H9 (cell line): ENCODE measurements around the gene FAM193B. TPM values are rescaled to one million over a fixed set of nuclear protein-coding genes. Genes with fewer than 3 reads are reported as not detected.

Experiments used
- DNase-seq: peaks from one replicate; pipeline ENCODE4 v3.0.0-alpha.2; 2017
- H2AFZ ChIP-seq: one replicate; pipeline ENCODE4 v1.6.1; 2013; ENCODE audit warnings: mild to moderate bottlenecking, low read length, control low read depth, moderate library complexity
- H2AK5ac ChIP-seq: 2 replicates; pipeline ENCODE4 v1.6.1; 2013; ENCODE audit warnings: low read length, control low read depth, mixed read lengths; ENCODE audit not compliant: insufficient read length
- H2BK120ac ChIP-seq: one replicate; pipeline ENCODE4 v1.6.1; 2013; ENCODE audit warnings: low read depth, mild to moderate bottlenecking, low read length, control low read depth, inconsistent platforms; ENCODE audit not compliant: poor library complexity, severe bottlenecking
- H2BK12ac ChIP-seq: 2 replicates; pipeline ENCODE4 v1.6.1; 2013; ENCODE audit warnings: low read length, control low read depth, mixed read lengths, low read depth; ENCODE audit not compliant: insufficient read length
- H2BK15ac ChIP-seq: 2 replicates; pipeline ENCODE4 v1.6.1; 2013; ENCODE audit warnings: low read depth, low read length, control low read depth
- H2BK20ac ChIP-seq: one replicate; pipeline ENCODE4 v1.6.1; 2013; ENCODE audit warnings: low read depth, mild to moderate bottlenecking, low read length, control low read depth, inconsistent platforms; ENCODE audit not compliant: poor library complexity, severe bottlenecking
- H2BK5ac ChIP-seq: 2 replicates; pipeline ENCODE4 v1.6.1; 2013; ENCODE audit warnings: low read length, control low read depth, mixed read lengths; ENCODE audit not compliant: insufficient read length
- H3K14ac ChIP-seq: 2 replicates; pipeline ENCODE4 v1.6.1; 2013; ENCODE audit warnings: low read length, control low read depth; ENCODE audit not compliant: insufficient read depth
- H3K18ac ChIP-seq: 2 replicates; pipeline ENCODE4 v1.6.1; 2013; ENCODE audit warnings: low read depth, mild to moderate bottlenecking, mixed read lengths, low read length, control low read depth; ENCODE audit not compliant: insufficient read length
- H3K23ac ChIP-seq: 2 replicates; pipeline ENCODE4 v1.6.1; 2013; ENCODE audit warnings: low read length, control low read depth, mixed read lengths, low read depth; ENCODE audit not compliant: insufficient read length
- H3K23me2 ChIP-seq: 2 replicates; pipeline ENCODE4 v1.6.1; 2013; ENCODE audit warnings: low read depth, mild to moderate bottlenecking, mixed read lengths, low read length, control low read depth; ENCODE audit not compliant: insufficient read length, poor library complexity, severe bottlenecking
- H3K27ac ChIP-seq: 2 replicates; pipeline ENCODE4 v1.5.1; 2013; ENCODE audit warnings: low read length, control low read depth, mixed read lengths, low read depth; ENCODE audit not compliant: insufficient read length
- H3K27me3 ChIP-seq: 2 replicates; pipeline ENCODE4 v1.6.1; 2013; ENCODE audit warnings: low read length, control low read depth, inconsistent platforms; ENCODE audit not compliant: insufficient read depth
- H3K4ac ChIP-seq: 2 replicates; pipeline ENCODE4 v1.6.1; 2013; ENCODE audit warnings: low read depth, mild to moderate bottlenecking, control low read depth, inconsistent platforms, low read length, moderate library complexity
- H3K4me1 ChIP-seq: 2 replicates; pipeline ENCODE4 v1.6.1; 2013; ENCODE audit warnings: low read length, control low read depth, inconsistent platforms; ENCODE audit not compliant: insufficient read depth
- H3K4me2 ChIP-seq: 2 replicates; pipeline ENCODE4 v1.6.1; 2013; ENCODE audit warnings: low read length, control low read depth, mixed read lengths; ENCODE audit not compliant: insufficient read length, insufficient read depth
- H3K56ac ChIP-seq: 2 replicates; pipeline ENCODE4 v1.6.1; 2013; ENCODE audit warnings: low read depth, mild to moderate bottlenecking, mixed read lengths, low read length, control low read depth; ENCODE audit not compliant: insufficient read length
- H3K79me1 ChIP-seq: 2 replicates; pipeline ENCODE4 v1.6.1; 2013; ENCODE audit warnings: low read depth, mild to moderate bottlenecking, moderate library complexity, low read length, control low read depth, inconsistent platforms; ENCODE audit not compliant: insufficient read depth, poor library complexity, severe bottlenecking
- H3K79me2 ChIP-seq: 2 replicates; pipeline ENCODE4 v1.6.1; 2013; ENCODE audit warnings: low read length, control low read depth, inconsistent platforms; ENCODE audit not compliant: insufficient read depth
- H3K9ac ChIP-seq: 2 replicates; pipeline ENCODE4 v1.6.1; 2013; ENCODE audit warnings: low read length, control low read depth, mixed read lengths; ENCODE audit not compliant: insufficient read length; ENCODE audit errors: extremely low read depth
- H3K9me3 ChIP-seq: one replicate; pipeline ENCODE4 v1.6.1; 2013; ENCODE audit warnings: low read depth, low read length, inconsistent platforms; ENCODE audit not compliant: control insufficient read depth
- H3T11ph ChIP-seq: one replicate; pipeline ENCODE4 v1.6.1; 2013; ENCODE audit warnings: mild to moderate bottlenecking, low read length, control low read depth, inconsistent platforms
- H4K20me1 ChIP-seq: one replicate; pipeline ENCODE4 v1.6.1; 2013; ENCODE audit not compliant: control insufficient read depth, insufficient read length, insufficient read depth
- H4K5ac ChIP-seq: 2 replicates; pipeline ENCODE4 v1.6.1; 2013; ENCODE audit warnings: low read depth, mild to moderate bottlenecking, mixed read lengths, low read length, control low read depth; ENCODE audit not compliant: insufficient read length
- H4K8ac ChIP-seq: replicated peaks from 2 replicates; pipeline ENCODE4 v1.6.1; 2013; ENCODE audit warnings: low read length, control low read depth, mixed read lengths, low read depth; ENCODE audit not compliant: insufficient read length
- H4K91ac ChIP-seq: 2 replicates; pipeline ENCODE4 v1.6.1; 2013; ENCODE audit warnings: low read depth, mild to moderate bottlenecking, moderate library complexity, mixed read lengths, low read length, control low read depth; ENCODE audit not compliant: insufficient read length
- H3K27ac Mint-ChIP-seq, 3 experiments: 2 replicates in 2 of 3; 3 replicates in 1 of 3; pipeline ENCODE4 v1.8.0; 2020 to 2021; ENCODE audit warnings: mixed read lengths in 3 of 3, mild to moderate bottlenecking in 1 of 3, moderate library complexity in 1 of 3
- H3K27me3 Mint-ChIP-seq: 2 replicates; pipeline ENCODE4 v1.8.0; 2021; ENCODE audit warnings: low read depth, mild to moderate bottlenecking, moderate library complexity, mixed read lengths
- H3K36me3 Mint-ChIP-seq, 3 experiments: 2 replicates in 2 of 3; 3 replicates in 1 of 3; pipeline ENCODE4 v1.8.0; 2020 to 2021; ENCODE audit warnings: low read depth in 3 of 3, mixed read lengths in 3 of 3; ENCODE audit not compliant: insufficient read depth in 1 of 3
- H3K4me1 Mint-ChIP-seq, 2 experiments: 2 replicates each; pipeline ENCODE4 v1.8.0; 2020; ENCODE audit warnings: mixed read lengths in 2 of 2
- H3K4me3 Mint-ChIP-seq, 2 experiments: 2 replicates in 1 of 2; 3 replicates in 1 of 2; pipeline ENCODE4 v1.8.0; 2020 to 2021; ENCODE audit warnings: mild to moderate bottlenecking in 2 of 2, mixed read lengths in 2 of 2, moderate library complexity in 1 of 2
- H3K9me3 Mint-ChIP-seq, 2 experiments: 2 replicates in 1 of 2; 3 replicates in 1 of 2; pipeline ENCODE4 v1.8.0; 2020; ENCODE audit warnings: mild to moderate bottlenecking in 2 of 2, mixed read lengths in 2 of 2, moderate library complexity in 1 of 2
- WGBS: extraction: QIAGEN DNeasy Blood & Tissue Kit; methylation state at CpG from one replicate; pipeline ENCODE4 v1.1.7; 2013; ENCODE audit warnings: missing lambda C conversion rate, low lambda C conversion rate, mixed read lengths; ENCODE audit not compliant: insufficient read length; ENCODE audit errors: extremely low coverage; 5-methylcytosine and 5-hydroxymethylcytosine counted together
- total RNA-seq: library from RNA; stranded (reverse); gene quantifications from 2 replicates; pipeline ENCODE4 v1.2.1, GENCODE V29; 2021
- TF ChIP-seq, protein P1 (sequence below): fragments of 200-600 bp; sonication (generic); conservative IDR thresholded peaks from 3 replicates; pipeline ENCODE4 v1.8.0; 2021; ENCODE audit warnings: antibody characterized with exemption, mild to moderate bottlenecking

Gene FAM193B
- total RNA-seq, 1 experiment from 2014 or later = 71.5 TPM

DNA sequence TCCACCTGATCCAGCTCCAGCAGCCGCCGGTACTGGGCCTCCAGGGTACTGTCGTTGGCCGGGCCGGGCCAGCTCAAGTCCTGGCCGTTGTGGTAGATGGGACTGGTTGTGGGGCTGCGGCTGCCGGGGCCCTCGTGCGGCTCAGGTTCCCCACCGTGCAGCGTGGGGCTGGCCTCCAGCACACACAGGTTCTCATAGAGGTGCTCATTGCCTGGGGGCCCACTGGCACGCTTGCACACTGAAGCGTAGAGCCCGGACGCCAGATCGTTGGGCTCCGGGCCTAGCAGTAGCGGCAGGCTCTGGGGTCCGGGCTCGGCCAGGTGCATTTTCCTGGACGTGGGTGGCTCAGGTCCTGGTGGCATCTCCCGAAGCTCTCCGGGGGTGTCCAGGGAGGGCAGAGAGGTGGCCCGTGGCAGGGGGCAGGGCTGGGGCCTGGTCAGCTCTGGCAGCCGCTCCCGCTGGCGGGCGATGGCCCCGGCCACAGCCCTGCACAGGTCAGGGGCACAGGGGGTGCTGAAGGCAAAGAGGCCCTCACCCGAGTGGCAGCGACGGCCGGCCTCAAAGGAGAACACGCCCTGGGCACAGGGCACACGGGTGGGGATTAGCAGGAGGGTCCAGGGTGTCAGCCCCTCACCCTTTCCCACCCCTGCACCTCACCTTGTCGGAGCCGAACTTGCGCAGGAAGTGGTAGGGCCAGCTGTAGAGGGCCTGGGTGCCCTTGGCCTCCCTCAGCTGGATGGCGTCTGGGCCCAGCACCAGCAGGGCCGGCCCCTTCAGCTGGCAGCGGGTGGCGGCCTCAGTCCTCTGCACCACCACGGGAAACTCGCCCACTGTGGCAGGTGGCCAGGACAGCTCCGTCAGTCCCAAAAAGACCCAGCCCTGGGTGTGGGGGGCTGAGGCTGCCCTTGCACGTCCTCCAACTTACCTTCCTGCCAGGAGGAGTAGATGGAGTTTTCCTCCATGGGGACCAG is 50.0 kb downstream of the FAM193B start:
- H3K23ac ChIP-seq = no peak overlapping the region
- H3K9me3 ChIP-seq = no peaks in the 10 kb centered on the region
- H3K9ac ChIP-seq = no peak overlapping the region
- H3K4me1 ChIP-seq = no peaks in the 10 kb centered on the region; the same call in 1 of the 2 replicates
- no peaks in the 10 kb centered on the region for H3K79me1 ChIP-seq
- no peak overlapping the region for H3K4ac ChIP-seq
- no peak overlapping the region for H2AK5ac ChIP-seq
- Mint-ChIP-seq H3K27me3 (peaks cover 13% of the 10 kb centered on the region), H3K4me3 (no peak overlapping the region), H3K27ac (no peak overlapping the region), H3K4me1 (peaks cover 15 to 24% of the 10 kb centered on the region in 2 experiments), H3K9me3 (no peaks in the 10 kb centered on the region), H3K36me3 (peaks cover 10 to 17% (median 12%) of the 10 kb centered on the region in 3 experiments; a peak in 6 of 7 replicates)
- no peak overlapping the region; the same call in 1 of the 2 replicates for H3K14ac ChIP-seq
- no peak overlapping the region for H2BK15ac ChIP-seq
- H2AFZ ChIP-seq = no peak overlapping the region
- no peak overlapping the region for H2BK120ac ChIP-seq
- H4K91ac ChIP-seq = no peak overlapping the region
- no peak overlapping the region for H3K56ac ChIP-seq
- H4K8ac ChIP-seq = no peak overlapping the region
- no peaks in the 10 kb centered on the region for H3K79me2 ChIP-seq
- H3K27ac ChIP-seq = no peak overlapping the region
- H4K20me1 ChIP-seq = no peaks in the 10 kb centered on the region
- H2BK12ac ChIP-seq = no peak overlapping the region
- TF ChIP-seq, protein P1, sequence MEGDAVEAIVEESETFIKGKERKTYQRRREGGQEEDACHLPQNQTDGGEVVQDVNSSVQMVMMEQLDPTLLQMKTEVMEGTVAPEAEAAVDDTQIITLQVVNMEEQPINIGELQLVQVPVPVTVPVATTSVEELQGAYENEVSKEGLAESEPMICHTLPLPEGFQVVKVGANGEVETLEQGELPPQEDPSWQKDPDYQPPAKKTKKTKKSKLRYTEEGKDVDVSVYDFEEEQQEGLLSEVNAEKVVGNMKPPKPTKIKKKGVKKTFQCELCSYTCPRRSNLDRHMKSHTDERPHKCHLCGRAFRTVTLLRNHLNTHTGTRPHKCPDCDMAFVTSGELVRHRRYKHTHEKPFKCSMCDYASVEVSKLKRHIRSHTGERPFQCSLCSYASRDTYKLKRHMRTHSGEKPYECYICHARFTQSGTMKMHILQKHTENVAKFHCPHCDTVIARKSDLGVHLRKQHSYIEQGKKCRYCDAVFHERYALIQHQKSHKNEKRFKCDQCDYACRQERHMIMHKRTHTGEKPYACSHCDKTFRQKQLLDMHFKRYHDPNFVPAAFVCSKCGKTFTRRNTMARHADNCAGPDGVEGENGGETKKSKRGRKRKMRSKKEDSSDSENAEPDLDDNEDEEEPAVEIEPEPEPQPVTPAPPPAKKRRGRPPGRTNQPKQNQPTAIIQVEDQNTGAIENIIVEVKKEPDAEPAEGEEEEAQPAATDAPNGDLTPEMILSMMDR = no peak
- H3K23me2 ChIP-seq = no peaks in the 10 kb centered on the region
- DNase-seq = no peak
- H2BK5ac ChIP-seq = no peak overlapping the region
- H3K18ac ChIP-seq = no peak overlapping the region
- no peak overlapping the region for H2BK20ac ChIP-seq
- H3K27me3 ChIP-seq = no peaks in the 10 kb centered on the region
- H3T11ph ChIP-seq = no peak overlapping the region
- no CpG with 5 or more reads among the region's 47 CpGs for WGBS
- no peak overlapping the region for H4K5ac ChIP-seq
- no peak overlapping the region for H3K4me2 ChIP-seq
